Measurements from ENCODE around the gene NR2C2. TPM values are rescaled to one million over a fixed set of nuclear protein-coding genes. Genes with fewer than 3 reads are reported as not detected.

The NR2C2 gene
- total RNA-seq, 4 donors from 2014 or later: 33.3 to 91.6 (median 51.5) TPM

- Histone ChIP-seq H3K9me3 (no peaks in the 10 kb centered on the region), H3K27ac (no peak overlapping the region), H3K4me3 (no peak overlapping the region), H3K4me1 (peaks cover 17% of the 10 kb centered on the region), H3K36me3 (peaks cover 46% of the 10 kb centered on the region), H3K27me3 (no peaks in the 10 kb centered on the region)
- no peak for DNase-seq (ENCODE audit: low spot score in 2 of 2)
- TF ChIP-seq CTCF (IDR thresholded peaks at IDR 0.05): no peak
- 75% methylated on average over 3 of the region's 3 CpGs for WGBS
These were observed 148.7 kb downstream of the NR2C2 start for GRCh38 chr3:15096046-15096445.

- no peak for DNase-seq (ENCODE audit: low spot score in 2 of 2)
- Histone ChIP-seq H3K4me1 (peaks cover 31% of the 10 kb centered on the region), H3K36me3 (peaks cover 32% of the 10 kb centered on the region), H3K27ac (no peak overlapping the region), H3K4me3 (peak overlapping the region; percentile 81), H3K27me3 (no peaks in the 10 kb centered on the region), H3K9me3 (no peaks in the 10 kb centered on the region)
- whole genome bisulfite sequencing: 41% methylated on average over 6 of the region's 6 CpGs
- TF ChIP-seq POLR2A (IDR thresholded peaks at IDR 0.05): no peak
- TF ChIP-seq CTCF (IDR thresholded peaks at IDR 0.05): no peak
- no peak for TF ChIP-seq EP300 (IDR thresholded peaks at IDR 0.05)
- no peak for TF ChIP-seq POLR2AphosphoS5 (IDR thresholded peaks at IDR 0.05)
These were observed 150.5 kb downstream of the NR2C2 start for GRCh38 chr3:15097891-15098290.

Other genes with a start within 250 kb of the NR2C2 start
- 10 to 100 TPM in 2 of 4 donors, 1 to 10 TPM in 2; 2.8 to 15.5 (median 7.1) TPM for gene FGD5, start 128.6 kb upstream of the NR2C2 start, total RNA-seq
- gene MRPS25, start 117.7 kb downstream of the NR2C2 start, total RNA-seq: 10 to 100 TPM; 22.3 to 46.8 (median 29.2) TPM
- 10 to 100 TPM; 25.8 to 48.4 (median 30.8) TPM for gene RBSN, start 151.6 kb downstream of the NR2C2 start, total RNA-seq